Measurements from ENCODE around the gene NDUFA3. TPM values are rescaled to one million over a fixed set of nuclear protein-coding genes. Genes with fewer than 3 reads are reported as not detected.
A peak's percentile ranks its signal among the peaks of the same experiment; 100 is the strongest.

NDUFA3 gene
- total and polyA plus RNA-seq, 2 experiments from 2014 or later: 13.9 to 285 TPM

DNA sequence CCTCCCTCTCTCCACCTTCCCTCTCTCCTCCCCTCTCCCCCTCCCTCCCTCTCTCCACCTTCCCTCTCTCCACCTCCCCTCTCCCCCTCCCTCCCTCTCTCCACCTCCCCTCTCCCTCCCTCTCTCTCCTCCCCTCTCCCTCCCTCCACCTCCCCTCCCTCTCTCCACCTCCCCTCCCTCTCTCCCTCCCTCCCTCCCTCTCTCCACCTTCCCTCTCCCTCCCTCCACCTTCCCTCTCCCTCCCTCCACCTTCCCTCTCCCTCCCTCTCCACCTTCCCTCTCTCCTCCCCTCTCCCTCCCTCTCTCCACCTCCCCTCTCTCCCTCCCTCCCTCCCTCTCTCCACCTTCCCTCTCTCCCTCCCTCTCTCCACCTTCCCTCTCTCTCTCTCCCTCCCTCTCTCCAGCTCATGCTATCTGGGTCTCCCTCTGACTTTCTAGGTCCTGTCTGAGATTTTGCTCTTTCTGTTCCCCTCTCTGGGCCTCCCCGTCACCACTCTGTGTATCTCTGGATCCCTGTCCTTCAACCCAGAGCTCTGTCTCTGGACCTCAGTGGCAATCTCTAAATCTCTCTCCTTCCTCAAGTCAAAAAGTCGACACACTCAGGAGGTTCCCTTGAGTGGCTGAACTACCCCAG lies 31.4 kb downstream of the NDUFA3 start:
- no peak overlapping the region for H3K27ac ChIP-seq
- no peaks in the 10 kb centered on the region for H3K27me3 ChIP-seq
- H3K4me3 ChIP-seq: no peak overlapping the region
- H2AFZ ChIP-seq: no peak overlapping the region
- H3K79me2 ChIP-seq: peaks cover 14% of the 10 kb centered on the region
- 72% methylated on average over 2 of the region's 2 CpGs for WGBS (ENCODE audit: low lambda C conversion rate, missing lambda C conversion rate)
- TF ChIP-seq EZH2 (IDR thresholded peaks at IDR 0.05; ENCODE audit: borderline replicate concordance) (no peak), EZH2phosphoT487 (IDR thresholded peaks at IDR 0.05; ENCODE audit: low read depth, severe bottlenecking, unreplicated experiment) (no peak)
- TF ChIP-seq, protein P1, sequence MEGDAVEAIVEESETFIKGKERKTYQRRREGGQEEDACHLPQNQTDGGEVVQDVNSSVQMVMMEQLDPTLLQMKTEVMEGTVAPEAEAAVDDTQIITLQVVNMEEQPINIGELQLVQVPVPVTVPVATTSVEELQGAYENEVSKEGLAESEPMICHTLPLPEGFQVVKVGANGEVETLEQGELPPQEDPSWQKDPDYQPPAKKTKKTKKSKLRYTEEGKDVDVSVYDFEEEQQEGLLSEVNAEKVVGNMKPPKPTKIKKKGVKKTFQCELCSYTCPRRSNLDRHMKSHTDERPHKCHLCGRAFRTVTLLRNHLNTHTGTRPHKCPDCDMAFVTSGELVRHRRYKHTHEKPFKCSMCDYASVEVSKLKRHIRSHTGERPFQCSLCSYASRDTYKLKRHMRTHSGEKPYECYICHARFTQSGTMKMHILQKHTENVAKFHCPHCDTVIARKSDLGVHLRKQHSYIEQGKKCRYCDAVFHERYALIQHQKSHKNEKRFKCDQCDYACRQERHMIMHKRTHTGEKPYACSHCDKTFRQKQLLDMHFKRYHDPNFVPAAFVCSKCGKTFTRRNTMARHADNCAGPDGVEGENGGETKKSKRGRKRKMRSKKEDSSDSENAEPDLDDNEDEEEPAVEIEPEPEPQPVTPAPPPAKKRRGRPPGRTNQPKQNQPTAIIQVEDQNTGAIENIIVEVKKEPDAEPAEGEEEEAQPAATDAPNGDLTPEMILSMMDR (IDR thresholded peaks at IDR 0.05; ENCODE audit: poor library complexity): no peak
- peaks cover 10% of the 10 kb centered on the region for H4K20me1 ChIP-seq (ENCODE audit: insufficient read depth, poor library complexity, severe bottlenecking)
- H3K4me1 ChIP-seq (ENCODE audit: insufficient read depth): peaks cover 8% of the 10 kb centered on the region
- no peak overlapping the region for H3K4me2 ChIP-seq
- H3K9me3 ChIP-seq (ENCODE audit: low read depth): no peaks in the 10 kb centered on the region
- H3K9me2 ChIP-seq (replicated peaks; ENCODE audit: insufficient read depth): no peaks in the 10 kb centered on the region
- no peak for DNase-seq (ENCODE audit: low spot score)
- no peaks in the 10 kb centered on the region for H3K36me3 ChIP-seq (replicated peaks; ENCODE audit: insufficient read depth, low read depth)

DNA sequence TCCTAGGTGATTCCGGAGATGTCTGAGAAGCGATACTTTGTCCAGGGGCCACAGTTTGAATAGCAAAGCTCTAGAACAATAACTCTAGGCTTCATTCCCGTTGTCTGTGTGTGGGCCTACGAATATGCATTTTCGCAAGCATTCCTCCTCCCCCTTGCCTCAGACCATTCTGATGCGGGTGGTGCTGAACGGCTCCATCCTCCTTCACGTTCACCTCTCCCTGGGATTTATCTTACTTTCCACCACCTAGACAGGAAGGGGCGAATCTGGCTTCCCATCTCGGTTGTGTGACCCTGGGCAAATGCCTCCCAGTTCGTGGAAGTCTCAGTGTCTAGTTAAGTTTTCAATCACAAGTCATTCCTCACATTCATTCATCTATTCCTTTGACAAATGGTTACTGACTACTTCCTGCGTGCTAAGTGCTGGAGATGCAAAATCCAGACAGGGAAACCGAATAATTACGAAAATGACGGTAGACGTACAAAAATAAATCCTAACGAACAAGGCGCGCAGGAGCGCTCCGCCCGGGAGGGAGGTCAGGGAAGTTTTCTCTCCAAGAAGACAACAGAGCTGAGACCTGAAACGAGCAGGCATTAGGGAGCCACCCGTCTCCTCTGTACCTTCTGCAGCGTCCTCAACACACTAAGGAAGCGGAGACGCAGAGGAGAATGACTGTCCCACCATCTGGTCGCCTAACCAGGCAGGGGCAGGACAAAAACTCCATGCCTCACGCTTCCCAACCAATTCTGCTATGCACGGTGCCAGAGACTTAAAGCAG lies 33.6 kb downstream of the NDUFA3 start:
- Histone ChIP-seq H3K79me2 (peaks cover 36% of the 10 kb centered on the region), H3K36me3 (replicated peaks; ENCODE audit: insufficient read depth, low read depth) (no peaks in the 10 kb centered on the region), H3K4me2 (peak overlapping the region; percentile 81), H3K4me1 (ENCODE audit: insufficient read depth) (peaks cover 11% of the 10 kb centered on the region), H3K9me2 (replicated peaks; ENCODE audit: insufficient read depth) (no peaks in the 10 kb centered on the region), H4K20me1 (ENCODE audit: insufficient read depth, poor library complexity, severe bottlenecking) (peaks cover 32% of the 10 kb centered on the region), H3K9me3 (ENCODE audit: low read depth) (no peaks in the 10 kb centered on the region), H3K27ac (peak overlapping the region; percentile 15), H3K4me3 (peak overlapping the region; percentile 8), H3K27me3 (no peaks in the 10 kb centered on the region), H2AFZ (peak overlapping the region; percentile 21)
- no peak for TF ChIP-seq EZH2 (IDR thresholded peaks at IDR 0.05; ENCODE audit: borderline replicate concordance)
- no peak for TF ChIP-seq EZH2phosphoT487 (IDR thresholded peaks at IDR 0.05; ENCODE audit: low read depth, severe bottlenecking, unreplicated experiment)
- TF ChIP-seq, protein P1 (IDR thresholded peaks at IDR 0.05; ENCODE audit: poor library complexity): no peak
- WGBS (ENCODE audit: low lambda C conversion rate, missing lambda C conversion rate): 2% methylated on average over 30 of the region's 30 CpGs
- DNase-seq (ENCODE audit: low spot score): peak; percentile 22

DNA sequence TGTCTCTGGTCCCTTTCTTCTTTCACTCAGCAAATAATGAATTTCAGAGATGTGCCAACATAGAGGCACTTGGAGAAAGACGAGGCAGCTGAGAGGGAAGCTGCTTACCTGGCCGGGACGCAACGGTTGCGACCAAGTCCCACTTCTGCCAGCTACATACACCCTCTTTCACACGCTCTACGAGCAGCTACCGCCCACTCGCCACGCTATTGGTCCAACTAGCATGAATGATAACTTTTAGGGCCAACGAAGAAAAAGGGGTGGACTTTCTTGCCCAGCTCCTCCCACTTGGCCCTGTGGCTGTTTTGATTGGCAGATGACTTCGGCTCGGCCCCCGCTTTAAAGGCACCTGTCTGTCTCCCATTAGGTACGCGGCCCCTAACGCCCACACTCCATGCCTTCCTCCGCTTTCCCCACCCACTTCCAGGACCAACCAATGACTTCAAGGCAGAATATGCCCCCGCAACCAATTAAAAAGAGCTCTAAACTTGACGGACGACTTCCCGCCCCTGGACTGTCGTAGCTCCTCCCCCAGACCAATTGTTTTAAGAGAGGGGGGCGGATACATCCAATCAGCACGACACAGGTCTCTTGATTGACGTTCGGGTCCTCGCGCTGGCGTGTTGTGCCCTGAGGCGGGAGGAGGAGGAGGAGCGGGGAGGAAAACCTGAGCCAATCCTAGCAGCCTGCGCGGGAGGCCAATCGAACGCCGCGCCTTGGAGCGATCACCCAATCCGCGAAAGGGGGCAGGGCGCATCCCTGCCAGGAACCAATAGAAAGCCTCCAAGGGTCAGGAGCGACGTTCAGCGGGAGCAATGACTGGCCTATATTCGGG lies 34.4 kb downstream of the NDUFA3 start:
- WGBS (ENCODE audit: low lambda C conversion rate, missing lambda C conversion rate): under 1% methylated on average over 43 of the region's 46 CpGs
- Histone ChIP-seq H2AFZ (peak overlapping the region; percentile 21), H3K4me2 (peak overlapping the region; percentile 81), H3K27ac (peak overlapping the region; percentile 15), H3K4me1 (ENCODE audit: insufficient read depth) (peaks cover 11% of the 10 kb centered on the region), H3K9me3 (ENCODE audit: low read depth) (no peaks in the 10 kb centered on the region), H3K27me3 (no peaks in the 10 kb centered on the region), H3K4me3 (peak overlapping the region; percentile 8), H3K36me3 (replicated peaks; ENCODE audit: insufficient read depth, low read depth) (no peaks in the 10 kb centered on the region), H3K9me2 (replicated peaks; ENCODE audit: insufficient read depth) (no peaks in the 10 kb centered on the region), H4K20me1 (ENCODE audit: insufficient read depth, poor library complexity, severe bottlenecking) (peaks cover 40% of the 10 kb centered on the region), H3K79me2 (peaks cover 44% of the 10 kb centered on the region)
- DNase-seq (ENCODE audit: low spot score): peak; percentile 100
- TF ChIP-seq EZH2phosphoT487 (IDR thresholded peaks at IDR 0.05; ENCODE audit: low read depth, severe bottlenecking, unreplicated experiment): no peak

All from hepatocyte (in vitro differentiated cells).